A549 (cell line): ENCODE data around the gene COL26A1. TPM values are rescaled to one million over a fixed set of nuclear protein-coding genes. Genes with fewer than 3 reads are reported as not detected.

Experiments used
- ATAC-seq, 2 experiments: fragments of 200-7000 bp in 1 of 2; fragments of >200 bp in 1 of 2; cut with Nextera tagmentation in 1 of 2; cut with Tn5 transposase in 1 of 2; 3 replicates each; pipeline versions ENCODE4 v1.8.0 to v1.9.1; 2018 to 2020; ENCODE audit warnings: mild to moderate bottlenecking in 1 of 2, moderate library complexity in 1 of 2
- CTCF ChIA-PET: fragments of 300-600 bp; sonication (Branson Sonifier 250); formaldehyde crosslinking; extraction: SDS; loops from one replicate; lab custom pipeline; 2021; ENCODE audit warnings: antibody characterized with exemption, inconsistent platforms; lab: Yijun Ruan, JAX
- POLR2A ChIA-PET: fragments of 350-600 bp; formaldehyde crosslinking; extraction: SDS; loops from one replicate; lab custom pipeline; 2021; ENCODE audit warnings: antibody characterized with exemption, inconsistent platforms; lab: Yijun Ruan, JAX
- DNase-seq, 2 experiments: peaks; one replicate each; pipeline versions ENCODE4 v3.0.0 to v3.0.0-alpha.2; 2011 to 2016; ENCODE audit warnings: low read depth in 1 of 2, low spot score in 1 of 2
- FAIRE-seq: peaks from 2 replicates; lab custom pipeline; 2011; peaks lifted over from hg19 to GRCh38; lab: Jason Lieb, UNC
- H3K27ac ChIP-seq, 2 experiments: fragments of >200 bp; sonication (Bioruptor Twin); formaldehyde crosslinking; 3 replicates each; pipeline ENCODE4 v1.5.1; 2016 to 2017
- H3K4me1 ChIP-seq: fragments of >200 bp; sonication (Bioruptor Twin); formaldehyde crosslinking; 3 replicates; pipeline ENCODE4 v1.6.1; 2016
- H3K4me2 ChIP-seq: fragments of >200 bp; sonication (Bioruptor Twin); formaldehyde crosslinking; 3 replicates; pipeline ENCODE4 v1.6.1; 2016
- H3K4me3 ChIP-seq: fragments of >200 bp; sonication (Bioruptor Twin); formaldehyde crosslinking; 3 replicates; pipeline ENCODE4 v1.5.1; 2016
- H3K9me3 ChIP-seq: fragments of >200 bp; sonication (Bioruptor Twin); formaldehyde crosslinking; 3 replicates; pipeline ENCODE4 v1.6.1; 2016
- ATOH8 ChIP-seq: fragments of 250-450 bp; sonication (Bioruptor Pico); IDR thresholded peaks from 2 replicates; pipeline ENCODE4 v1.5.0; 2020; ENCODE audit warnings: low read depth, mild to moderate bottlenecking, moderate library complexity
- CBX2 ChIP-seq: fragments of 200-600 bp; sonication (generic); IDR thresholded peaks from 2 replicates; pipeline ENCODE4 v1.6.1; 2016; ENCODE audit warnings: low read depth, mild to moderate bottlenecking, borderline replicate concordance
- CEBPB ChIP-seq, 2 experiments: fragments of >200 bp in 1 of 2; sonication (Bioruptor Twin) in 1 of 2; formaldehyde crosslinking in 1 of 2; IDR thresholded peaks; 2 replicates each; pipeline ENCODE4 v1.6.1; 2012 to 2016
- CHD2 ChIP-seq: fragments of 150-350 bp; IDR thresholded peaks from 2 replicates; pipeline ENCODE4 v1.6.1; 2014; ENCODE audit warnings: low read length; ENCODE audit not compliant: partially characterized antibody
- CHD4 ChIP-seq: fragments of 200-600 bp; sonication (generic); IDR thresholded peaks from 2 replicates; pipeline ENCODE4 v1.6.1; 2016; ENCODE audit warnings: antibody characterized with exemption, mild to moderate bottlenecking, borderline replicate concordance
- EHF ChIP-seq: fragments of 250-450 bp; sonication (Bioruptor Pico); IDR thresholded peaks from 2 replicates; pipeline ENCODE4 v1.5.0; 2020; ENCODE audit warnings: mild to moderate bottlenecking
- EP300 ChIP-seq, 2 experiments: fragments of >200 bp; sonication (Bioruptor Twin); formaldehyde crosslinking; IDR thresholded peaks; 2 replicates in 1 of 2; 3 replicates in 1 of 2; pipeline ENCODE4 v1.6.1; 2016 to 2017
- GATA3 ChIP-seq: IDR thresholded peaks from 2 replicates; pipeline ENCODE4 v1.6.1; 2012; ENCODE audit warnings: borderline replicate concordance
- HMGXB4 ChIP-seq: fragments of 250-450 bp; sonication (Bioruptor Pico); IDR thresholded peaks from 2 replicates; pipeline ENCODE4 v1.5.0; 2021; ENCODE audit warnings: mild to moderate bottlenecking, moderate library complexity, borderline replicate concordance
- HOXB13 ChIP-seq: fragments of 250-450 bp; sonication (Bioruptor Pico); IDR thresholded peaks from 2 replicates; pipeline ENCODE4 v1.5.0; 2020; ENCODE audit warnings: low read depth, mild to moderate bottlenecking, moderate library complexity
- JUN ChIP-seq, 2 experiments: fragments of >200 bp; sonication (Bioruptor Twin); formaldehyde crosslinking; IDR thresholded peaks; 2 replicates in 1 of 2; 3 replicates in 1 of 2; pipeline ENCODE4 v1.6.1; 2016 to 2017
- JUNB ChIP-seq: fragments of >200 bp; sonication (Bioruptor Twin); formaldehyde crosslinking; IDR thresholded peaks from 2 replicates; pipeline ENCODE4 v1.6.1; 2016
- MAFK ChIP-seq: fragments of 450-650 bp; IDR thresholded peaks from 2 replicates; pipeline ENCODE4 v1.6.1; 2014; ENCODE audit not compliant: partially characterized antibody
- MAX ChIP-seq: IDR thresholded peaks from 2 replicates; pipeline ENCODE4 v1.6.1; 2012
- MAZ ChIP-seq: fragments of 150-350 bp; IDR thresholded peaks from 2 replicates; pipeline ENCODE4 v1.6.1; 2014; ENCODE audit warnings: antibody characterized with exemption, low read depth, low read length, borderline replicate concordance
- MYC ChIP-seq: IDR thresholded peaks from 2 replicates; pipeline ENCODE4 v1.6.1; 2012; ENCODE audit warnings: mild to moderate bottlenecking, inconsistent platforms, low read length, improper control_type of control experiment, borderline replicate concordance
- NR3C1 ChIP-seq: fragments of >200 bp; sonication (Bioruptor Twin); formaldehyde crosslinking; IDR thresholded peaks from 3 replicates; pipeline ENCODE4 v1.6.1; 2017
- PBX3 ChIP-seq: IDR thresholded peaks from 2 replicates; pipeline ENCODE4 v1.6.1; 2012
- PHF8 ChIP-seq: fragments of 200-600 bp; sonication (generic); IDR thresholded peaks from 2 replicates; pipeline ENCODE4 v1.6.1; 2016; ENCODE audit warnings: low read depth, mild to moderate bottlenecking, antibody characterized with exemption, moderate library complexity, borderline replicate concordance
- POLR2A ChIP-seq: IDR thresholded peaks from 2 replicates; pipeline ENCODE4 v1.6.1; 2012; ENCODE audit warnings: mild to moderate bottlenecking, low read length
- RCOR1 ChIP-seq: fragments of 150-350 bp; IDR thresholded peaks from 2 replicates; pipeline ENCODE4 v1.6.1; 2014; ENCODE audit warnings: antibody characterized with exemption, low read length, low read depth
- REST ChIP-seq: fragments of 200-600 bp; sonication (generic); IDR thresholded peaks from 2 replicates; pipeline ENCODE4 v1.6.1; 2016; ENCODE audit warnings: antibody characterized with exemption, mild to moderate bottlenecking, moderate library complexity
- RNF2 ChIP-seq: fragments of 200-600 bp; sonication (generic); IDR thresholded peaks from 2 replicates; pipeline ENCODE4 v1.6.1; 2016; ENCODE audit warnings: low read depth, mild to moderate bottlenecking, antibody characterized with exemption, moderate library complexity, borderline replicate concordance
- SMC3 ChIP-seq: fragments of >200 bp; sonication (Bioruptor Twin); formaldehyde crosslinking; IDR thresholded peaks from 3 replicates; pipeline ENCODE4 v1.6.1; 2018; ENCODE audit warnings: inconsistent platforms
- SREBF2 ChIP-seq: fragments of 450-650 bp; IDR thresholded peaks from 2 replicates; pipeline ENCODE4 v1.6.1; 2014; ENCODE audit warnings: mild to moderate bottlenecking, moderate library complexity
- ZC3H11A ChIP-seq: fragments of 450-650 bp; IDR thresholded peaks from 2 replicates; pipeline ENCODE4 v1.6.1; 2014; ENCODE audit warnings: antibody characterized with exemption, mild to moderate bottlenecking
- ZFP36 ChIP-seq: fragments of 450-650 bp; IDR thresholded peaks from 2 replicates; pipeline ENCODE4 v1.6.1; 2014; ENCODE audit warnings: borderline replicate concordance; ENCODE audit not compliant: partially characterized antibody
- ZSCAN20 ChIP-seq: fragments of 250-450 bp; sonication (Bioruptor Pico); IDR thresholded peaks from 2 replicates; pipeline ENCODE4 v1.8.0; 2022; ENCODE audit warnings: mild to moderate bottlenecking, moderate library complexity
- WGBS: methylation state at CpG from one replicate; pipeline ENCODE4 v1.1.6; 2017; ENCODE audit errors: missing lambda C conversion rate; 5-methylcytosine and 5-hydroxymethylcytosine counted together
- polyA plus RNA-seq, 4 experiments: library from polyadenylated mRNA; depleted of rRNA in 3 of 4; stranded (reverse); fragments of >200 nt; fragmentation: RNase III in 1 of 4; extraction: RNeasy Plus Mini Kit Qiagen cat#74134 plus additional on column Dnase treatment in 1 of 4; gene quantifications; 2 replicates in 3 of 4; 3 replicates in 1 of 4; pipeline ENCODE4 v1.2.3, GENCODE V29; 2011 to 2017

The COL26A1 gene
- polyA plus RNA-seq, 2 of the 4 experiments (the other 2 are of a cell fraction) = 0.52 to 1.4 TPM

- Histone ChIP-seq H3K4me3 (no peak overlapping the region), H3K4me1 (no peaks in the 10 kb centered on the region), H3K4me2 (no peak overlapping the region), H3K9me3 (no peaks in the 10 kb centered on the region), H3K27ac (no peak overlapping the region)
- no peak for FAIRE-seq
- no peak for TF ChIP-seq MAZ
- no peak for TF ChIP-seq EP300 (IDR thresholded peaks at IDR 0.05)
- TF ChIP-seq ZSCAN20 (CRISPR knock-in tag) = no peak
- TF ChIP-seq NR3C1 = no peak
- TF ChIP-seq POLR2A = no peak
- no peak for TF ChIP-seq RNF2
- TF ChIP-seq HMGXB4 = no peak
- TF ChIP-seq CEBPB (IDR thresholded peaks at IDR 0.05) = no peak
- TF ChIP-seq ZFP36 = no peak
- no peak for TF ChIP-seq PBX3
- no peak for TF ChIP-seq EHF
- TF ChIP-seq GATA3 = no peak
- no peak for TF ChIP-seq RCOR1
- TF ChIP-seq CBX2 = no peak
- TF ChIP-seq CHD2 = no peak
- TF ChIP-seq CHD4 = no peak
- TF ChIP-seq SREBF2 = no peak
- ATAC-seq = no peak
- WGBS = 47% methylated on average over 8 of the region's 8 CpGs
- ChIA-PET POLR2A (no interaction called here), CTCF (interaction anchor here (1.2 to 2.8 kb wide), 4 partner anchors 10 to 737 kb away, joined by 3 to 13 read pairs (median 6); no protein-coding TSS in a partner anchor)
- no peak for DNase-seq
These were observed 171.5 kb downstream of the COL26A1 start for GRCh38 chr7:101534015-101534803.

- no peaks in the 10 kb centered on the region for H3K9me3 ChIP-seq
- DNase-seq (no peak), ATAC-seq (no peak), FAIRE-seq (no peak)
- CTCF ChIA-PET = interaction anchor here (1.2 to 2.8 kb wide), 3 partner anchors 15 to 736 kb away, joined by 3 to 13 read pairs (median 5); no protein-coding TSS in a partner anchor
- POLR2A ChIA-PET = no interaction called here
- no peaks in the 10 kb centered on the region for H3K4me1 ChIP-seq
- 81% methylated on average over 8 of the region's 11 CpGs for WGBS
- H3K4me2 ChIP-seq = no peak overlapping the region
- TF ChIP-seq HMGXB4 (no peak), REST (no peak), JUNB (no peak), EP300 (IDR thresholded peaks at IDR 0.05) (no peak), ATOH8 (CRISPR knock-in tag) (no peak), MAX (no peak), SREBF2 (no peak), MYC (no peak), HOXB13 (CRISPR knock-in tag) (no peak), SMC3 (no peak), ZC3H11A (no peak), NR3C1 (no peak), JUN (IDR thresholded peaks at IDR 0.05) (no peak), PHF8 (no peak), ZFP36 (no peak), CHD4 (no peak), MAFK (no peak), ZSCAN20 (CRISPR knock-in tag) (no peak)
- H3K27ac ChIP-seq = no peak overlapping the region
- H3K4me3 ChIP-seq = no peak overlapping the region
These were observed 172.2 kb downstream of the COL26A1 start for GRCh38 chr7:101534873-101535272.
